ENCODE measurements around the gene PDHX.

PDHX gene

GRCh38 chr11:34899633-34900016 is 16.8 kb upstream of the PDHX start:
- TF ChIP-seq, protein P1, sequence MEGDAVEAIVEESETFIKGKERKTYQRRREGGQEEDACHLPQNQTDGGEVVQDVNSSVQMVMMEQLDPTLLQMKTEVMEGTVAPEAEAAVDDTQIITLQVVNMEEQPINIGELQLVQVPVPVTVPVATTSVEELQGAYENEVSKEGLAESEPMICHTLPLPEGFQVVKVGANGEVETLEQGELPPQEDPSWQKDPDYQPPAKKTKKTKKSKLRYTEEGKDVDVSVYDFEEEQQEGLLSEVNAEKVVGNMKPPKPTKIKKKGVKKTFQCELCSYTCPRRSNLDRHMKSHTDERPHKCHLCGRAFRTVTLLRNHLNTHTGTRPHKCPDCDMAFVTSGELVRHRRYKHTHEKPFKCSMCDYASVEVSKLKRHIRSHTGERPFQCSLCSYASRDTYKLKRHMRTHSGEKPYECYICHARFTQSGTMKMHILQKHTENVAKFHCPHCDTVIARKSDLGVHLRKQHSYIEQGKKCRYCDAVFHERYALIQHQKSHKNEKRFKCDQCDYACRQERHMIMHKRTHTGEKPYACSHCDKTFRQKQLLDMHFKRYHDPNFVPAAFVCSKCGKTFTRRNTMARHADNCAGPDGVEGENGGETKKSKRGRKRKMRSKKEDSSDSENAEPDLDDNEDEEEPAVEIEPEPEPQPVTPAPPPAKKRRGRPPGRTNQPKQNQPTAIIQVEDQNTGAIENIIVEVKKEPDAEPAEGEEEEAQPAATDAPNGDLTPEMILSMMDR (IDR thresholded peaks at IDR 0.05) = no peak
- no peaks in the 10 kb centered on the region for H3K27me3 ChIP-seq

GRCh38 chr11:34904421-34904955 is 11.9 kb upstream of the PDHX start:
- no peak overlapping the region for H3K27ac ChIP-seq
- DNase-seq = no peak
- intact Hi-C loops (cut with DNase I; ENCODE audit: low total_unique reads) = no loop called here
- peaks cover 0 to 9% (median 0%) of the 10 kb centered on the region in 3 donors for H3K36me3 ChIP-seq
- no peaks in the 10 kb centered on the region for H3K4me1 ChIP-seq
- peaks cover 0 to 17% (median 10%) of the 10 kb centered on the region in 3 donors for H3K9me3 ChIP-seq
- H3K27me3 ChIP-seq = no peaks in the 10 kb centered on the region
- TF ChIP-seq, protein P1 (IDR thresholded peaks at IDR 0.05) = no peak
- H3K4me3 ChIP-seq = no peak overlapping the region

More at GRCh38 chr11:34899633-34900016, 16.8 kb upstream of the PDHX start:
- intact Hi-C loops (cut with DNase I; ENCODE audit: low total_unique reads) = loop anchor here (10.0 kb wide), 1 partner anchor 315 kb away; no protein-coding TSS in a partner anchor
- H3K9me3 ChIP-seq = peaks cover 0 to 30% (median 16%) of the 10 kb centered on the region in 3 donors
- H3K27ac ChIP-seq = no peak overlapping the region
- H3K4me3 ChIP-seq = no peak overlapping the region
- H3K36me3 ChIP-seq = peaks cover 0 to 9% (median 0%) of the 10 kb centered on the region in 3 donors
- DNase-seq = no peak
- no peaks in the 10 kb centered on the region for H3K4me1 ChIP-seq

DNA sequence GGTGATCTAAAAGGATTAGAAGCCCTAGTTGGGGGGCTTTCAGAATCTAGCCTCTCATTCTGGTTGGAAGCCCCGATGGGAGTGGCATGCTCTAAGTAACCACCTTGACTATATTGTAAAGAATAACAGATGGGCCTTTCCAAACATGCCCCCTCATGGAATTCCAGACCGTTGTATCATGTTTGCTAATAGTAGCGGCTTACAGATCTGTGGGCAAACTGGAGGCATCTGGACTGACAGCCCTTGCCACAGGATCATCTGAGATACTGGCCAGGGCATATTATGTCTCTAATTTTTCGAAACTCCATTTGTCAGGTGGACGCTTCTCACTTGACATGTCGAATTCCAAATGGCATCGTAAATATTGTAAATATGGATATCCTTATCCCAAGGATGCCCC is 10.8 kb upstream of the PDHX start:
- no peak overlapping the region for H3K4me3 ChIP-seq
- peaks cover 0 to 9% (median 0%) of the 10 kb centered on the region in 3 donors for H3K36me3 ChIP-seq
- TF ChIP-seq, protein P1 (IDR thresholded peaks at IDR 0.05) = no peak
- H3K27me3 ChIP-seq = no peaks in the 10 kb centered on the region
- H3K27ac ChIP-seq = no peak overlapping the region
- H3K9me3 ChIP-seq = peaks cover 0 to 5% (median 0%) of the 10 kb centered on the region in 3 donors
- intact Hi-C loops (cut with DNase I; ENCODE audit: low total_unique reads) = no loop called here
- no peak for DNase-seq
- H3K4me1 ChIP-seq = no peaks in the 10 kb centered on the region

GRCh38 chr11:34907934-34908593 is 8.4 kb upstream of the PDHX start:
- Histone ChIP-seq H3K9me3 (no peaks in the 10 kb centered on the region), H3K27ac (no peak overlapping the region), H3K4me3 (no peak overlapping the region), H3K36me3 (no peaks in the 10 kb centered on the region), H3K4me1 (no peaks in the 10 kb centered on the region), H3K27me3 (no peaks in the 10 kb centered on the region)
- intact Hi-C loops (cut with DNase I; ENCODE audit: low total_unique reads) = no loop called here
- TF ChIP-seq, protein P1 (IDR thresholded peaks at IDR 0.05) = no peak
- no peak for DNase-seq

DNA sequence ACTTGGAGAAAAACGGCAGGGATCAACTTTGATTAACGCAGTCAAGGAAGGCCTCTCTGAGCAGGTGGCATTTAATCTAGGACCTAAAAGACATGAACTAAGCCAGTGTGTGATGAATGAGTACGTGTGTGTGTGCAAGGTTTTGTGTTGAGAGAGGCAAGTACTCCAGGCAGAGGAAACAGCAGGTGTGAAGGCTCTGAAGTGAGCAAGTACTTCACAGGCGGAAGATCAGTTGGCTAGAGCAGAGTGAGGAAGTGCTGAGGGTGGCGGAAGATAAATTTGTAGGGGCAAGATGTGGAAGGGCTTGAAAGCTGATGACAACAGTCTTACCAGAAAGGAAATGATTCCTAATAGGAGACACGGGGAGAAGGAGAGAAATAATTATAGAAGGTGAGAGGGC is 7.0 kb upstream of the PDHX start:
- Histone ChIP-seq H3K27ac (no peak overlapping the region), H3K9me3 (no peaks in the 10 kb centered on the region), H3K27me3 (no peaks in the 10 kb centered on the region), H3K36me3 (no peaks in the 10 kb centered on the region), H3K4me1 (no peaks in the 10 kb centered on the region), H3K4me3 (no peak overlapping the region)
- intact Hi-C loops (cut with DNase I; ENCODE audit: low total_unique reads) = no loop called here
- TF ChIP-seq, protein P1 (IDR thresholded peaks at IDR 0.05) = no peak
- DNase-seq = no peak
